Measurements from ENCODE around the gene LSAMP. TPM values are rescaled to one million over a fixed set of nuclear protein-coding genes. Genes with fewer than 3 reads are reported as not detected.

LSAMP gene
- total and polyA plus RNA-seq, 2 donors, result 7.9 to 24.0 TPM

DNA sequence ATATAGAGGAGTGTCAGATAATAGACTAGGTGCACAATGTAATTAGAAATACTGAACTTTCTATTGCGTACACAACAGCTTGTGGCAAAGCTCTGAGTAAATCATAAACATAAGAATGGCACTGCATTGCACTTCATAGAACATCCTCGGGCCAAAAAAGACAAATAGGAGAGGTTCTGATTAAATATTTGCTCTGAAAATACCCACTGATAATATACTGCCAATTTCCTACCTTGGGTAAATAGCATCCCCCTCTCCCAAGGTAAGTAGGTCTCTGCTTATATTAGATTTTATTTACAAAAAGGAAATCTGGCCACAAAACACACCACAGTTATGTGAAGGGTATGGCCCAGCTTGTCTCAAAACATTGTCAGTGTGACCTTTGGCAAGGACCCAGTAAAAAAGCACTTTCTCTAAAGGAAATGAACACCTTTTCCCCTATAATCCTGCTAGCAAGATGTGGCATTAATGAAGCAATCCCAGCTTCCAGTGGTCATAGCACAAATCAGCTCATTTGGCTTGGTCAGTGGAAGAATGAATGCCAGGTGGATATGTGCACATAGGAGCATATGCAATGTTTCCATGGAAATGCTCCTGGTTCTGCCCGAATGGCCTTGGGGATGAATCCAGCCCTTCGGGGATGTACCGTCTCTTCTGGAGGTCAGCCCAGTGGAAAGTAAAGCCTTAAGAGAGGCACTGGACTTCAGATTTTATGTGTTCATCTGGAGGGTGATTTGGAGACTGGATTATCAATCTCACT, 315.9 kb downstream of the LSAMP start:
- Histone ChIP-seq H3K27ac (ENCODE audit: low read depth) (no peak overlapping the region), H3K36me3 (ENCODE audit: insufficient read depth) (no peaks in the 10 kb centered on the region), H3K4me1 (ENCODE audit: insufficient read depth) (no peaks in the 10 kb centered on the region), H3K4me3 (ENCODE audit: low read depth, low read length) (no peak overlapping the region)
- 82% methylated on average over 5 of the region's 5 CpGs for WGBS
- DNase-seq (ENCODE audit: extremely low spot score), result no peak

DNA sequence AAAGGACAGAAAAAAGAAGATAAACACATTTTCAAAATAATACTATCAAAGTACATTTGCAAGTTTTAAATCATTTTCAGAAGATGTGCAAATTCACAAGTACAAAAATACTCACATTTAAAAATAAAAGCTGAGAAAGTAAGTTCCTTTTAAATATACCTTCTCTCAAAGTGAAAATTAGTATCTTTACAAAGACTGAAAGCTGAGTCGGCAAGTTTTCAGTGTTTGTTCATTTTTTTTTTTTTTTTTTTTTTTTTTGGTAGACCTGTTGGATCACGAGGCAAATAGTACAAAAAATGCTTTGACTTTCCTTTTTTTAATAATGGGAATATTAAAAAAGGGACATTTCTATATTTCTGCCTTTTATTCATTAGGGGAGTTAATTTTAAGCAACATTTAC, 317.8 kb downstream of the LSAMP start:
- Histone ChIP-seq H3K4me3 (ENCODE audit: low read depth, low read length) (no peak overlapping the region), H3K27ac (ENCODE audit: low read depth) (no peak overlapping the region), H3K4me1 (ENCODE audit: insufficient read depth) (no peaks in the 10 kb centered on the region), H3K36me3 (ENCODE audit: insufficient read depth) (no peaks in the 10 kb centered on the region)
- WGBS, result 90% methylated on average over 2 of the region's 2 CpGs
- no peak for DNase-seq (ENCODE audit: extremely low spot score)

DNA sequence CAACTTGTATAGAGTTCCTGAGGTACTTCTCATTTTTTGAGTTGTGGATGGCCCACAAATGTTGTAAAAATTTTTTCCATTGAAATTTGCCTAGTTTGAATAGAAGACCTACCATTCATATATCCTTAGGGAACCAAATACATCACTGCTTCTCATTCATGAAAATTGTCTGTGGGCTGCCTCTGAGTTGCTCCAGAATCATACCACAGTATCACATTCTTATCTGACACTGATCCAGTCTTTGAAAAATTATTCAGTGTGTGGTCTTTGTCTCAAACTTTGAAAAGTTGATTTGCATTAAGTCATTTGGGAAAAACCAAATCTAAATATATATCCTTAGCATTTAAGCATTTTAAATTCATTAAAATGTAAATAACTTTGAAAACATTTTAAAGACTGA, 321.1 kb downstream of the LSAMP start:
- Histone ChIP-seq H3K4me1 (ENCODE audit: insufficient read depth) (no peaks in the 10 kb centered on the region), H3K36me3 (ENCODE audit: insufficient read depth) (no peaks in the 10 kb centered on the region), H3K4me3 (ENCODE audit: low read depth, low read length) (no peak overlapping the region), H3K27ac (ENCODE audit: low read depth) (no peak overlapping the region)
- DNase-seq (ENCODE audit: extremely low spot score), result no peak

DNA sequence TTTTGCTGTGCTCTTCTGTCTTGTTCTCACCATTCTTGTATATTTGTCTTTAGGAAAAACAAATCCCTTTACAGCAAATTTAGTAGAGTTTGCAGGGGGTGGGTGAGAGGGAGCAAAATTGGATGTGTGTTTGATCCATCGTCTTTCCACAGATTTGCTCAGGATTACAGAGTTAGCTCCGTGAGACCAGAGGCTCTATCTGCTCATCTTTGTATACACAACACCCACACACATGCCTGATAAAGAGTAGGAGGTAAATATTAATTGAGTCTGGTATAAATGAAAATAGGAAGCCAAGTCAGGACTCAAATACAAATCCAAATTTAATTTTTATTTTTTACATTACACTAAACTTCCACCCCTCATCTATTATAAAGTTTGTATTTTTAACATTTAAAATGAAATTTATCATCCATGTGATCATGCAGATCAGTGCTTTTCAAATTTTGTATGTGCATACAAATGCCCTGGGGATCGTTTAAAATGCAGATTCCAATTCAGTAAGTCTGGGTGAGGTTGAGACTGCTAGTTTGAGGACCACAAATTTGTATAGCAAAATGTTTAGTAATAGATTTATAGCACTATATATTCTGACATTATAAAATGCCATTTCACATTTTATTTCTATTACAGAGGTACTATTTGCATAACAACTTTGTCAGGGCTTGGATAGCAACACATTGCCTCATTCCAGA, 326.7 kb downstream of the LSAMP start:
- no peaks in the 10 kb centered on the region for H3K36me3 ChIP-seq (ENCODE audit: insufficient read depth)
- no peak for DNase-seq (ENCODE audit: extremely low spot score)
- H3K4me3 ChIP-seq (ENCODE audit: low read depth, low read length), result no peak overlapping the region
- H3K4me1 ChIP-seq (ENCODE audit: insufficient read depth), result no peaks in the 10 kb centered on the region
- no peak overlapping the region for H3K27ac ChIP-seq (ENCODE audit: low read depth)
- WGBS, result 46% methylated on average over 3 of the region's 3 CpGs

DNA sequence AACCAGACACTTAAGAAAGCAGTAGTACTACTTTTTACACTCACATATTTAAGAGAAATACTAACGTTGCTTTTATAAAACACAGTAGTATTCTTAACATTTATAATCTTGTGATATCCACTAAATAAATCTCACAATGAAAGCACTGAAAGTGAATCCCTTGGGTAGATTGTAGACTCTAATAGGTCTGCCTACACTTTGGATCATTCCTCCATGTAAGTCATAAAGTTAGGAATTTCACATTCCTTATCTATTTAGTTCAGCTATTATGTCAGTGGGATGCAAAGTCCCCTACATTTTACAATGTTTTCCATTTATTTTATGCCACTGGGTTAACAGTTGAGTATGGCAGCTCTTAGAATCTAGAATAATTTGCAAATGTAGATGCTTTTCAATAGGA, 330.7 kb downstream of the LSAMP start:
- 49% methylated on average over 1 of the region's 1 CpG for WGBS
- no peaks in the 10 kb centered on the region for H3K36me3 ChIP-seq (ENCODE audit: insufficient read depth)
- H3K27ac ChIP-seq (ENCODE audit: low read depth), result no peak overlapping the region
- DNase-seq (ENCODE audit: extremely low spot score), result no peak
- H3K4me3 ChIP-seq (ENCODE audit: low read depth, low read length), result no peak overlapping the region
- H3K4me1 ChIP-seq (ENCODE audit: insufficient read depth), result no peaks in the 10 kb centered on the region

DNA sequence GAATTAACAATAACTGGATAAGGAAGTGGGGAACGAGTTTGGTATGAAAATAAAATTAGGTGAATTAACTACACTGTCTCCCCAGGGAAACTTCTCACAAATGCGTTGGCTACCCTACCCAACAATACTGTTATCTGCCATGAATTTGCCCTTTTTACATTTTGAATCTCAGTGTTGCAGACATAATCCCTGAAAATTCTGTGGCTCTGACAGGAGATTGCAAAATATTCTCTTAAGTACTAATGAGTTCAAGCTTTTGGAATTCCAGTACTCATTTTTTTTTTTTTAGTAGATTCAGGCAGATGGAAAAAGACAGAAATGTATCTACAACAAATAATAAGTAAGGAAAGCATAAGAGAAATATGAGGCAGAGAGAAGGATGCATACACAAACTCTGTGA, 332.6 kb downstream of the LSAMP start:
- H3K4me1 ChIP-seq (ENCODE audit: insufficient read depth), result no peaks in the 10 kb centered on the region
- no peak overlapping the region for H3K4me3 ChIP-seq (ENCODE audit: low read depth, low read length)
- 54% methylated on average over 2 of the region's 2 CpGs for WGBS
- no peaks in the 10 kb centered on the region for H3K36me3 ChIP-seq (ENCODE audit: insufficient read depth)
- no peak for DNase-seq (ENCODE audit: extremely low spot score)
- no peak overlapping the region for H3K27ac ChIP-seq (ENCODE audit: low read depth)

DNA sequence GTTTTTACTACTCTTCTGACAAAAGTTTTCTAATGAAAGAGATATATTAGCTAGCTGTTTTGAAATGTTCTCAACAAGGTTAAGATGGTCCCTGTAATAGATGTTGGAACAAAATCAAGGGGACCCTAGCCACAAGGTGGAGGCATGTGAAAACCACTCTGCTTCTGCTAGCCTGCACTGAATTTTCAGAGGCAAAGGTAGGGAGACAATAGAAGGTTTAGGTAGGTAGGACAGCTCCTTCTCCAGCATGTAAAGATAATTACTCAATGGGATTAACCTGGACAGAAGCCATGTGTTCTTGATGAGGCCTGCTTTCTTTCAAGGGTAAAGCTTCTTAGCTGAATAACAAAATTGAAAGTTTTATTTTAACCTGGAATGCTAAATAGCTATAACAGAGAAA, 333.5 kb downstream of the LSAMP start:
- DNase-seq (ENCODE audit: extremely low spot score), result no peak
- no peaks in the 10 kb centered on the region for H3K4me1 ChIP-seq (ENCODE audit: insufficient read depth)
- H3K4me3 ChIP-seq (ENCODE audit: low read depth, low read length), result no peak overlapping the region
- H3K36me3 ChIP-seq (ENCODE audit: insufficient read depth), result no peaks in the 10 kb centered on the region
- H3K27ac ChIP-seq (ENCODE audit: low read depth), result no peak overlapping the region

DNA sequence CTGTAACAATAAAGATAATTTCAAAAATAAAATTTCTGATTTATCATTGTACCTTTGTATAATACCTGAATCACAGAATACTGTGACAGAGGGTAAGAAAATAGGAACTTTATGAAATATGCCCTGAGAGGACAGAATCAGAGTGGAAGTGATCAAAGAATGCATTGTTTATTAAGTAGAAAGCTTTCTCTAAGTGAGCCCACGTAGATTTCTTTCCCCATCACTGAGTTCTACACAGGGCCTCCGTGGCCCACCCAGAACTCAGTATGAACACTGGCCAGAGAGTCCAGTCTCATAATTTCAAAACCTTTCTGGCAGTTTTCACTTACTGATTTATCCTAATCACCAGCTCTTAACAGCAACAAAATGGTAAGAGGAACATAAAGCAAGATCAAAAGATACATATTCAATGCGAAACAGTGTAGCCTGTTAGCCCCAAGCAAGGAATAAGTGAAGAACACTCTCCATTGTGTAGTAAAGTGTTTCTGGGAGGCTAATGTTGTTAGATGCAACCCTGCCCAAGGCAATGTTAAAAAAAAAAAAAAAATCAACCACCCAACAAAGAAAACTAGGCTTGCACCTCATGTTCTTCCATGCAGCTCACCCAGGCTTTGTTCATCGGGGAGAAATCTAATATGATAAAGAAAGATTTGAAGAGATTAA, 341.3 kb downstream of the LSAMP start:
- Histone ChIP-seq H3K36me3 (ENCODE audit: insufficient read depth) (no peaks in the 10 kb centered on the region), H3K27ac (ENCODE audit: low read depth) (no peak overlapping the region), H3K4me1 (ENCODE audit: insufficient read depth) (no peaks in the 10 kb centered on the region), H3K4me3 (ENCODE audit: low read depth, low read length) (no peak overlapping the region)
- no peak for DNase-seq (ENCODE audit: extremely low spot score)
- WGBS, result 78% methylated on average over 4 of the region's 4 CpGs

DNA sequence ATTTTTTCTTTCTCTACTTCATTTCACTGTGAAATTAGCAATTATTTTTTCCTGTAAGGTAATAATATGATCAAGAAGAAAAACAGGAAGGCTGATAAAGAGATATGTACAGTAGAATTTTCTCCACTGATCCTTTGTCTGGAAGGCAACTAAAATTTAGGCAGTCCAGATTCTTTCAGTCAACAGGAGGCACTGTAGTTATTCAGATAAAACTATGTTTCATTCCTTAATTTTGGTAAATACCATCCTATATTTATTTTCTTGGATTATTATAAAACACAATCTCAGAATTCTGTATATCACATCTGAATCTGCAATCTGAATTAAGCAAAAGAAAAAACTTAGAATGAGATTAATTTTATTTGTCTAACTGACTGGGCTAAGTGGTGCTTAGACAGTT, 343.2 kb downstream of the LSAMP start:
- Histone ChIP-seq H3K4me1 (ENCODE audit: insufficient read depth) (no peaks in the 10 kb centered on the region), H3K36me3 (ENCODE audit: insufficient read depth) (no peaks in the 10 kb centered on the region), H3K4me3 (ENCODE audit: low read depth, low read length) (no peak overlapping the region), H3K27ac (ENCODE audit: low read depth) (no peak overlapping the region)
- no peak for DNase-seq (ENCODE audit: extremely low spot score)

DNA sequence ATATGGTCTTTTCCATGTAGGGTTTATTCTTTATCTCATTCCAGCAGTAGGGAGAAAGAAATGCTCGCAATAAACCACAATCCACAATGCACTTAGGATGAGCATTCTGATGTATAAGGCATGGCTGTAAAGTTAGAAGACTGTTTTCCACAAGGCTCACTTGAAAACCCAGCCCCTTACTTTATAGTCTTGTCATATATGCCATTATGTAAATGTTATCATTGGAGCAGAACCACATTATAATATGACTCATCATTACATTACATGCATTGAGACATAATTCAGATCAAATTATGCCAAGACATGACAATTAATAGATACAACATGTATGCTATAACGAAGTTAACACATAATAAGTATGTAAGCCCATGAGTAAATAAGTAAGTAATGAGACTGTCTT, 348.1 kb downstream of the LSAMP start:
- Histone ChIP-seq H3K36me3 (ENCODE audit: insufficient read depth) (no peaks in the 10 kb centered on the region), H3K4me3 (ENCODE audit: low read depth, low read length) (no peak overlapping the region), H3K4me1 (ENCODE audit: insufficient read depth) (no peaks in the 10 kb centered on the region), H3K27ac (ENCODE audit: low read depth) (no peak overlapping the region)
- WGBS, result 91% methylated on average over 2 of the region's 2 CpGs
- no peak for DNase-seq (ENCODE audit: extremely low spot score)

DNA sequence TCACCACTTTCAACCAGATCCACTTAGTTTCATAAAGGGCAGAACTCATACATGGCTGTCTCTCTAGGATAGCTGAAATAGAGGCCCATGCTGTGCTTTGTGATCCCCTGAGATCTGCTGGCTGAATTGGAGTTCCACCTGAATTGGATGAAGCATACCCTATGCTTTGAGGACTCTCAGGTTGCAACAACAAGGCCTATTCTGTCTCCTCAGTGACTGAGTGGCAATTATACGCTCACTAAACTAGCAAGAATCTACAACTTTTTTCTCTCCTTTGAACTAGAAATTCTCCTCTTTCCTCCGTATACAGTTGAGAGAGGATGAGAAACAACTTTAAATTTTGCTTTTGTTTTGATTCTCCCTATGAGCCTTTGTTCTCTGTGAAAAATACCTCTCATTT, 348.7 kb downstream of the LSAMP start:
- Histone ChIP-seq H3K4me1 (ENCODE audit: insufficient read depth) (no peaks in the 10 kb centered on the region), H3K27ac (ENCODE audit: low read depth) (no peak overlapping the region), H3K4me3 (ENCODE audit: low read depth, low read length) (no peak overlapping the region), H3K36me3 (ENCODE audit: insufficient read depth) (no peaks in the 10 kb centered on the region)
- no peak for DNase-seq (ENCODE audit: extremely low spot score)
- WGBS, result 88% methylated on average over 2 of the region's 2 CpGs

DNA sequence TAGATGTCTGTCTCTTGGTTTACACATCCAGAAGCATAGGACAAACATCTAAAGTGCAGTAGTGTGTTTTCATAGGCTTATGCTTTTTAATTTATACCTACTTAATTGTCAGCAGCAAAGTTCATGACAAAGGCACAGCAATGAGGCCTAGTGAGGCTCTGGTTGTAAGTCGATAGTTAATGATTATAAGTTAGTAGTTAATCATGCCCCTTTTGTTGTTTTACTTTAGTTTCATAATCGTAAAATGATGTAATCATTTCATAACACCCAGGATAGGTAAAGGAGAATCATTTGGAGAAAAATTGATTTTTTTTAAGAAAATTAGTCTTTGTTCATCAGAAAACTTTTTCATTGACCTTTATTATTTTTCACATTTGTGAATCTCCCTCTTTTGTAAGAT, 351.9 kb downstream of the LSAMP start:
- DNase-seq (ENCODE audit: extremely low spot score), result no peak
- H3K4me3 ChIP-seq (ENCODE audit: low read depth, low read length), result no peak overlapping the region
- no peaks in the 10 kb centered on the region for H3K4me1 ChIP-seq (ENCODE audit: insufficient read depth)
- whole genome bisulfite sequencing, result 89% methylated on average over 2 of the region's 2 CpGs
- no peak overlapping the region for H3K27ac ChIP-seq (ENCODE audit: low read depth)
- no peaks in the 10 kb centered on the region for H3K36me3 ChIP-seq (ENCODE audit: insufficient read depth)

DNA sequence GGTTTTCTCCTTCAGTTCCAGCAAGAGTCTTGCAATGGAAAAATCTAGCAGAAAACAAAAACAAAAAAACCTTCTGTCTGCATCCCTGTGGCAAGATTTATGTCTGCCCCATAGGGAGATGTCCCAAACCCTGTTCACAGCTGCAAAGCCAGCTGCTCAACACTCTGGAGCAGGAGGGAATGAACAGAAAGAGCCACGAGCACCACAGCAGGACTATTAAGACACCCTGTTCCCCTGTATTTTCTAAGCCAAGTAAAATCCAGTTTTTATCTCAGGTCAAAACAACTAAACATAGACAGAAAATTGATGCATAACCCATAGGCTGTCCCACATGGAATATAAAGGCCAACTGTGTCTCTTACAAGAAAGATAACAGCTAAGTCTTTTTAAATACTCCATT, 357.9 kb downstream of the LSAMP start:
- no peaks in the 10 kb centered on the region for H3K36me3 ChIP-seq (ENCODE audit: insufficient read depth)
- no peaks in the 10 kb centered on the region for H3K4me1 ChIP-seq (ENCODE audit: insufficient read depth)
- no peak overlapping the region for H3K27ac ChIP-seq (ENCODE audit: low read depth)
- 47% methylated on average over 1 of the region's 1 CpG for WGBS
- no peak for DNase-seq (ENCODE audit: extremely low spot score)
- H3K4me3 ChIP-seq (ENCODE audit: low read depth, low read length), result no peak overlapping the region
